SK-N-SH treated with all-trans-retinoic acid at 6 μM for 48 hours (cell line): ENCODE results near the gene TACR2.

Experiments used
- ATAC-seq: fragments of 200-7000 bp; cut with Tn5 transposase; 3 replicates; pipeline ENCODE4 v1.9.1; 2020; ENCODE audit warnings: mild to moderate bottlenecking, moderate library complexity
- ARNTL ChIP-seq: fragments of 450-650 bp; formaldehyde crosslinking; IDR thresholded peaks from 2 replicates; pipeline ENCODE4 v1.5.0; 2020; ENCODE audit warnings: low read depth, mild to moderate bottlenecking, moderate library complexity, borderline replicate concordance
- BACH2 ChIP-seq: fragments of 250-450 bp; sonication (Bioruptor Pico); IDR thresholded peaks from 2 replicates; pipeline ENCODE4 v1.9.0; 2021; ENCODE audit warnings: mild to moderate bottlenecking, borderline replicate concordance
- CREB5 ChIP-seq: fragments of 250-450 bp; sonication (Bioruptor Pico); IDR thresholded peaks from 2 replicates; pipeline ENCODE4 v1.5.1; 2020; ENCODE audit warnings: low read depth, mild to moderate bottlenecking, moderate library complexity
- CSDC2 ChIP-seq: fragments of 250-450 bp; sonication (Bioruptor Pico); IDR thresholded peaks from 2 replicates; pipeline ENCODE4 v1.5.0; 2020; ENCODE audit warnings: mild to moderate bottlenecking, moderate library complexity
- ESRRG ChIP-seq: fragments of 250-450 bp; sonication (Bioruptor Pico); IDR thresholded peaks from 2 replicates; pipeline ENCODE4 v1.6.1; 2021; ENCODE audit warnings: mild to moderate bottlenecking
- GLIS3 ChIP-seq: fragments of 250-450 bp; sonication (Bioruptor Pico); IDR thresholded peaks from 2 replicates; pipeline ENCODE4 v1.5.0; 2020; ENCODE audit warnings: mild to moderate bottlenecking, moderate library complexity
- ISL1 ChIP-seq: fragments of 250-450 bp; sonication (Bioruptor Pico); IDR thresholded peaks from 2 replicates; pipeline ENCODE4 v2.1.2; 2022; ENCODE audit warnings: mild to moderate bottlenecking, moderate library complexity
- OSR1 ChIP-seq: fragments of 250-450 bp; sonication (Bioruptor Pico); IDR thresholded peaks from 2 replicates; pipeline ENCODE4 v1.8.0; 2022; ENCODE audit warnings: moderate library complexity, mild to moderate bottlenecking, inconsistent platforms
- PATZ1 ChIP-seq: fragments of 250-450 bp; sonication (Bioruptor Pico); IDR thresholded peaks from 2 replicates; pipeline ENCODE4 v1.8.0; 2020; ENCODE audit warnings: mild to moderate bottlenecking, moderate library complexity, borderline replicate concordance
- PPARA ChIP-seq: fragments of 250-450 bp; sonication (Bioruptor Pico); IDR thresholded peaks from 2 replicates; pipeline ENCODE4 v1.5.0; 2020; ENCODE audit warnings: mild to moderate bottlenecking, borderline replicate concordance
- RARB ChIP-seq: fragments of 250-450 bp; sonication (Bioruptor Pico); IDR thresholded peaks from 2 replicates; pipeline ENCODE4 v1.8.0; 2021; ENCODE audit warnings: mild to moderate bottlenecking, moderate library complexity
- SNAI2 ChIP-seq: fragments of 250-450 bp; sonication (Bioruptor Pico); IDR thresholded peaks from 2 replicates; pipeline ENCODE4 v1.5.0; 2020; ENCODE audit warnings: mild to moderate bottlenecking, moderate library complexity
- TCF4 ChIP-seq: fragments of 250-450 bp; sonication (Bioruptor Pico); IDR thresholded peaks from 2 replicates; pipeline ENCODE4 v1.8.0; 2021; ENCODE audit warnings: mild to moderate bottlenecking, moderate library complexity, borderline replicate concordance
- TOX ChIP-seq: fragments of 250-450 bp; sonication (Bioruptor Pico); IDR thresholded peaks from 2 replicates; pipeline ENCODE4 v1.8.0; 2021; ENCODE audit warnings: mild to moderate bottlenecking, moderate library complexity, borderline replicate concordance
- TSHZ2 ChIP-seq: fragments of 250-450 bp; sonication (Bioruptor Pico); IDR thresholded peaks from 2 replicates; pipeline ENCODE4 v1.5.0; 2020; ENCODE audit warnings: mild to moderate bottlenecking, moderate library complexity
- ZC3H10 ChIP-seq: fragments of 250-450 bp; sonication (Bioruptor Pico); IDR thresholded peaks from 2 replicates; pipeline ENCODE4 v1.5.1; 2021; ENCODE audit warnings: mild to moderate bottlenecking, moderate library complexity
- ZFP3 ChIP-seq: fragments of 250-450 bp; sonication (Bioruptor Pico); IDR thresholded peaks from 2 replicates; pipeline ENCODE4 v1.5.0; 2020; ENCODE audit warnings: mild to moderate bottlenecking, moderate library complexity
- ZFP30 ChIP-seq: fragments of 450-650 bp; formaldehyde crosslinking; IDR thresholded peaks from 2 replicates; pipeline ENCODE4 v1.5.0; 2022; ENCODE audit warnings: mild to moderate bottlenecking, moderate library complexity
- ZNF565 ChIP-seq: fragments of 450-650 bp; formaldehyde crosslinking; conservative IDR thresholded peaks from 2 replicates; pipeline ENCODE4 v1.5.0; 2020; ENCODE audit warnings: low read depth, mild to moderate bottlenecking, moderate library complexity
- ZNF70 ChIP-seq: fragments of 450-650 bp; formaldehyde crosslinking; IDR thresholded peaks from 2 replicates; pipeline ENCODE4 v1.5.0; 2020; ENCODE audit warnings: mild to moderate bottlenecking, moderate library complexity
- ZNF8 ChIP-seq: fragments of 450-650 bp; formaldehyde crosslinking; IDR thresholded peaks from 2 replicates; pipeline ENCODE4 v1.5.0; 2020; ENCODE audit warnings: mild to moderate bottlenecking, moderate library complexity
- TF ChIP-seq, protein P1 (sequence below): fragments of 250-450 bp; sonication (Bioruptor Pico); IDR thresholded peaks from 2 replicates; pipeline ENCODE4 v1.5.1; 2021; ENCODE audit warnings: mild to moderate bottlenecking, moderate library complexity
- TF ChIP-seq, protein P2 (sequence below): fragments of 250-450 bp; sonication (Bioruptor Pico); IDR thresholded peaks from 2 replicates; pipeline ENCODE4 v1.8.0; 2021; ENCODE audit warnings: low read depth, mild to moderate bottlenecking, moderate library complexity, borderline replicate concordance

The TACR2 gene

DNA sequence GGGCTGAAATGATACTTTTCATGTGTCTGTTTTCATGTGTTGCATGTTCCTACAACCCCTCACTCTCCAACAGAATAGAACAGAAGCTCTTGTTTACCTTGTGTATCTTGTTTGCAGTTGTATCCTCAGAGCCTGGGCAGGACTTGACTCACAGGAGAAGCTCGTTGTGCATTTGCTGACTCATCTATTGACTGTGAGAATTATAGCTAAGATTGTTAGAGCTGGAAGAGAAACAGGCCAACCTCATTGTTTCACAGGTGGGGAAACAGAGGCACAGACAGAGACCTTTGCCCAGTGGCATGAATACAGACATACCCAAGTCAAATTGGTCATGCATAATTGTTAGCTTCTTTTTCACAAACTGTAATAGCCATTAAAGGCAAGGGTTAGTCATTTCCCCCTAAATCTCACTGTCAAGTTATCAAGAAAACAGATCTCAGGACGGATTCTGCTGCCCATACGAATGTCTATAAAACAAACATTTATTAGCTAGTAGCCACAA, 30.0 kb upstream of the TACR2 start (continued):
- TF ChIP-seq BACH2 (CRISPR knock-in tag), result no peak

DNA sequence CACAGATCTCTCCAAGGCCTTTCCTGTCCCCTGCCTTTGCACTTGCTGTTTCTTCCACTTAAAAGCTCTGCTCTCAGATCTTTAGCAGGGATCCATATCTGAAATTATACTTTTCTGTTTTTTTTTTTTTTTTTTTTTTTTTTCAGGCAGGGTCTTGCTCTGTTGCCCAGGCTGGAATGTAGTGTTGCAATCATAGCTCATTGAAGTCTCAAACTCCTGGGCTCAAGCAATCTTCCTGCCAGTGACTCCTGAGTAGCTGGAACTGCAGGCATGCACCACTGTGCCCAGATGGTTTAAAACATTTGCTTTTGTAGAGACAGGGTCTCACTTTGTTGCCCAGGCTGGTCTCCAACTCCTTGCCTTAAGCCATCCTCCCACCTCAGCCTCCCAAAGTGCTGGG, 29.5 kb upstream of the TACR2 start:
- peak; percentile 7 for ATAC-seq
- TF ChIP-seq OSR1 (CRISPR knock-in tag), result no peak
- no peak for TF ChIP-seq GLIS3 (CRISPR knock-in tag)
- TF ChIP-seq TCF4 (CRISPR knock-in tag), result no peak
- no peak for TF ChIP-seq TSHZ2 (CRISPR knock-in tag)
- TF ChIP-seq, protein P1, sequence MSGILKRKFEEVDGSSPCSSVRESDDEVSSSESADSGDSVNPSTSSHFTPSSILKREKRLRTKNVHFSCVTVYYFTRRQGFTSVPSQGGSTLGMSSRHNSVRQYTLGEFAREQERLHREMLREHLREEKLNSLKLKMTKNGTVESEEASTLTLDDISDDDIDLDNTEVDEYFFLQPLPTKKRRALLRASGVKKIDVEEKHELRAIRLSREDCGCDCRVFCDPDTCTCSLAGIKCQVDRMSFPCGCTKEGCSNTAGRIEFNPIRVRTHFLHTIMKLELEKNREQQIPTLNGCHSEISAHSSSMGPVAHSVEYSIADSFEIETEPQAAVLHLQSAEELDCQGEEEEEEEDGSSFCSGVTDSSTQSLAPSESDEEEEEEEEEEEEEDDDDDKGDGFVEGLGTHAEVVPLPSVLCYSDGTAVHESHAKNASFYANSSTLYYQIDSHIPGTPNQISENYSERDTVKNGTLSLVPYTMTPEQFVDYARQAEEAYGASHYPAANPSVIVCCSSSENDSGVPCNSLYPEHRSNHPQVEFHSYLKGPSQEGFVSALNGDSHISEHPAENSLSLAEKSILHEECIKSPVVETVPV (CRISPR knock-in tag), result no peak
- TF ChIP-seq ZNF70, result no peak
- TF ChIP-seq ARNTL, result no peak
- TF ChIP-seq ZC3H10 (CRISPR knock-in tag), result no peak
- no peak for TF ChIP-seq ZNF565 (CRISPR knock-in tag)
- TF ChIP-seq PPARA, result no peak
- no peak for TF ChIP-seq CREB5
- TF ChIP-seq TOX (CRISPR knock-in tag), result no peak
- no peak for TF ChIP-seq ZFP30
- TF ChIP-seq SNAI2 (CRISPR knock-in tag), result no peak
- no peak for TF ChIP-seq ISL1
- TF ChIP-seq, protein P2, sequence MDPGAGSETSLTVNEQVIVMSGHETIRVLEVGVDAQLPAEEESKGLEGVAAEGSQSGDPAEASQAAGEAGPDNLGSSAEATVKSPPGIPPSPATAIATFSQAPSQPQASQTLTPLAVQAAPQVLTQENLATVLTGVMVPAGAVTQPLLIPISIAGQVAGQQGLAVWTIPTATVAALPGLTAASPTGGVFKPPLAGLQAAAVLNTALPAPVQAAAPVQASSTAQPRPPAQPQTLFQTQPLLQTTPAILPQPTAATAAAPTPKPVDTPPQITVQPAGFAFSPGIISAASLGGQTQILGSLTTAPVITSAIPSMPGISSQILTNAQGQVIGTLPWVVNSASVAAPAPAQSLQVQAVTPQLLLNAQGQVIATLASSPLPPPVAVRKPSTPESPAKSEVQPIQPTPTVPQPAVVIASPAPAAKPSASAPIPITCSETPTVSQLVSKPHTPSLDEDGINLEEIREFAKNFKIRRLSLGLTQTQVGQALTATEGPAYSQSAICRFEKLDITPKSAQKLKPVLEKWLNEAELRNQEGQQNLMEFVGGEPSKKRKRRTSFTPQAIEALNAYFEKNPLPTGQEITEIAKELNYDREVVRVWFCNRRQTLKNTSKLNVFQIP (CRISPR knock-in tag), result no peak
- TF ChIP-seq ZNF8, result no peak
- no peak for TF ChIP-seq RARB (CRISPR knock-in tag)
- TF ChIP-seq, all 23 proteins: peak for 0

DNA sequence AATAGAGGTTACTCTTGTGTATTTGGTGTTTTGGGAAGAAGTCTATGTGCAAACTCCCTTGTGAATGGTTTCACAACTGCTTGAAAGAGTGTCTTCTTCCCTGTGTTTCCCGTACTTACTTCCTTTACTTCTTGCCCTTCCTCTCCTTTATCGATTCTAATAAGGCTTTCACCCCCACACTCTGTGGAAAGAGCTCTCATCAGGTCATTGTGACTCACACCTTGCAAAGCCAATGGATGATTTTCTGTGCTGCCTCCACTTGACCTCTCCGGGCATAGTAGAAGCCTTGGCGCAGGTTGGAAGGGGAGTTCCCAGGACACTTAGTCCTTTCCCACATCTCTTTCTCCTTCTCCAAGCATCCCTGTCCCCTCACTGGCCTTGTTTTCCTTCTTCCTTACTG, 28.3 kb upstream of the TACR2 start:
- TF ChIP-seq GLIS3 (CRISPR knock-in tag) (no peak), TOX (CRISPR knock-in tag) (no peak), ESRRG (CRISPR knock-in tag) (no peak), CSDC2 (CRISPR knock-in tag) (no peak), ISL1 (no peak), PATZ1 (no peak), TSHZ2 (CRISPR knock-in tag) (no peak), RARB (CRISPR knock-in tag) (no peak), ZFP3 (CRISPR knock-in tag) (no peak), BACH2 (CRISPR knock-in tag) (no peak), ARNTL (no peak), ZNF565 (CRISPR knock-in tag) (no peak)
- ATAC-seq, result no peak
